ENCODE results near the gene GRIP1.
A peak's percentile ranks its signal among the peaks of the same experiment; 100 is the strongest.

The GRIP1 gene

GRCh38 chr12:66678338-66679275 is at the start of gene GRIP1:
Gene GRIP1, minus strand, starts transcription at chr12:66679076. Its CDS starts 172 bp downstream, at chr12:66678904.
- DNase-seq = peak; percentile 1

- DNase-seq = no peak
Measured at GRCh38 chr12:66726556-66726955, 47.7 kb upstream of the GRIP1 start.

GRCh38 chr12:66725031-66725430 is 46.2 kb upstream of the GRIP1 start:
- DNase-seq = peak; percentile 11

- DNase-seq = no peak
Measured at GRCh38 chr12:66724616-66725015, 45.7 kb upstream of the GRIP1 start.

GRCh38 chr12:66724026-66724425 is 45.1 kb upstream of the GRIP1 start:
- no peak for DNase-seq

GRCh38 chr12:66719862-66720261 is 41.0 kb upstream of the GRIP1 start:
- DNase-seq = no peak

- DNase-seq = no peak
Measured at GRCh38 chr12:66717036-66717673, 38.3 kb upstream of the GRIP1 start.

- DNase-seq = no peak
Measured at GRCh38 chr12:66716522-66716921, 37.6 kb upstream of the GRIP1 start.

GRCh38 chr12:66714709-66715108 is 35.8 kb upstream of the GRIP1 start:
- DNase-seq = no peak

GRCh38 chr12:66713984-66714383 is 35.1 kb upstream of the GRIP1 start:
- no peak for DNase-seq

GRCh38 chr12:66709893-66710292 is 31.0 kb upstream of the GRIP1 start:
- no peak for DNase-seq

- no peak for DNase-seq
Measured at GRCh38 chr12:66709457-66709773, 30.5 kb upstream of the GRIP1 start.

GRCh38 chr12:66708704-66709456 is 30.0 kb upstream of the GRIP1 start:
- DNase-seq = peak; percentile 4

GRCh38 chr12:66707002-66707697 is 28.3 kb upstream of the GRIP1 start:
- no peak for DNase-seq

- no peak for DNase-seq
Measured at GRCh38 chr12:66699738-66700482, 21.0 kb upstream of the GRIP1 start.

GRCh38 chr12:66698558-66698957 is 19.7 kb upstream of the GRIP1 start:
- DNase-seq = no peak

GRCh38 chr12:66697404-66697803 is 18.5 kb upstream of the GRIP1 start:
- no peak for DNase-seq

GRCh38 chr12:66694666-66695613 is 16.1 kb upstream of the GRIP1 start:
- no peak for DNase-seq

- DNase-seq = peak; percentile 62
Measured at GRCh38 chr12:66693901-66694513, 15.1 kb upstream of the GRIP1 start.

- DNase-seq = no peak
Measured at GRCh38 chr12:66692986-66693385, 14.1 kb upstream of the GRIP1 start.

- DNase-seq = no peak
Measured at GRCh38 chr12:66692170-66692569, 13.3 kb upstream of the GRIP1 start.

All from EL (cell line).